Measurements from ENCODE around the gene HS3ST5. TPM values are rescaled to one million over a fixed set of nuclear protein-coding genes. Genes with fewer than 3 reads are reported as not detected.

The HS3ST5 gene
- total and polyA plus RNA-seq, 2 donors (not counting 3 experiments of a cell fraction or from before 2014, with no cell fraction given), result not detected

GRCh38 chr6:114144887-114145851 lies 197.7 kb downstream of the HS3ST5 start:
- Histone ChIP-seq H3K9me1 (replicated peaks; ENCODE audit: control insufficient read depth, extremely low read depth, insufficient read depth, low read length) (no peaks in the 10 kb centered on the region), H4K20me1 (replicated peaks; ENCODE audit: control insufficient read depth, extremely low read depth, insufficient read depth, low read length) (no peaks in the 10 kb centered on the region), H3K4me1 (ENCODE audit: control insufficient read depth, extremely low read depth, insufficient read depth, low read length) (no peaks in the 10 kb centered on the region), H3K9me3 (replicated peaks; ENCODE audit: control insufficient read depth, insufficient read depth, low read length) (no peaks in the 10 kb centered on the region), H2AFZ (ENCODE audit: low read depth, low read length) (no peak overlapping the region), H3K9ac (replicated peaks; ENCODE audit: extremely low read depth, insufficient read depth, low read length) (no peak overlapping the region), H3K27me3 (ENCODE audit: control insufficient read depth in 2 of 2, insufficient read depth in 2 of 2, low read length in 2 of 2) (no peaks in the 10 kb centered on the region), H3K79me2 (ENCODE audit: control insufficient read depth, insufficient read depth, low read length) (no peaks in the 10 kb centered on the region), H3K36me3 (ENCODE audit: control insufficient read depth in 2 of 2, extremely low read depth in 1 of 2, insufficient read depth in 2 of 2, low read length in 2 of 2) (no peaks in the 10 kb centered on the region), H3K4me3 (replicated peaks in 1 of 3; ENCODE audit: insufficient read depth in 1 of 3, low read depth in 1 of 3, low read length in 3 of 3) (no peak overlapping the region), H3K27ac (ENCODE audit: insufficient read depth, low read depth, low read length) (no peak overlapping the region), H3K4me2 (ENCODE audit: insufficient read depth, low read length) (no peak overlapping the region)
- dilution Hi-C loops (cut with MboI; ENCODE audit: extremely low pct_ligation_motif_present, low sequenced_read_pairs), result no loop called here
- no peak for TF ChIP-seq POLR2A (IDR thresholded peaks at IDR 0.05; ENCODE audit: low read depth, low read length)
- no peak for TF ChIP-seq CTCF (IDR thresholded peaks at IDR 0.05; ENCODE audit: extremely low read depth in 1 of 2, insufficient read depth in 1 of 2, low read depth in 1 of 2, low read length in 2 of 2)
- TF ChIP-seq FOS (IDR thresholded peaks at IDR 0.05; ENCODE audit: borderline replicate concordance, insufficient read depth, low read length), result no peak
- no peak for TF ChIP-seq JUN (IDR thresholded peaks at IDR 0.05; ENCODE audit: borderline replicate concordance, insufficient read depth, insufficient read length, low read depth)
- no peak for TF ChIP-seq MYC (IDR thresholded peaks at IDR 0.05; ENCODE audit: low read depth, low read length)
- no peak for TF ChIP-seq POLR2AphosphoS5 (IDR thresholded peaks at IDR 0.05; ENCODE audit: insufficient read depth, low read depth, low read length)
- TF ChIP-seq GATA2 (IDR thresholded peaks at IDR 0.05; ENCODE audit: insufficient read depth, insufficient read length, low read depth, low read length), result no peak
- no peak for TF ChIP-seq MAX (IDR thresholded peaks at IDR 0.05; ENCODE audit: insufficient read depth, insufficient read length)
- TF ChIP-seq EZH2 (IDR thresholded peaks at IDR 0.05; ENCODE audit: borderline replicate concordance, low read depth, low read length, severe bottlenecking), result no peak
- ChIA-PET CTCF (interaction anchor here (0.8 kb wide), 1 partner anchor 13 kb away, joined by 4 read pairs; no protein-coding TSS in a partner anchor), POLR2A (no interaction called here)
- BruUV-seq (replicated peaks), result no TSS peak
- no peak for FAIRE-seq
- no peak for DNase-seq (ENCODE audit: low read depth, low spot score)
- intact Hi-C loops (cut with micrococcal nuclease), result no loop called here
